K562 (cell line): Measurements from ENCODE around the gene GLUL. TPM values are rescaled to one million over a fixed set of nuclear protein-coding genes. Genes with fewer than 3 reads are reported as not detected.

Source experiments
- ARID4B ChIP-seq: sonication (generic); formaldehyde crosslinking; IDR thresholded peaks from 2 replicates; pipeline ENCODE4 v1.8.0; 2022; ENCODE audit warnings: mild to moderate bottlenecking, missing genetic modification reagents
- CBX5 ChIP-seq: IDR thresholded peaks from 2 replicates; pipeline ENCODE4 v1.6.1; 2014; ENCODE audit warnings: low read depth, borderline replicate concordance
- CHCHD3 ChIP-seq: fragments of 250-450 bp; sonication (Bioruptor Pico); IDR thresholded peaks from 2 replicates; pipeline ENCODE4 v2.1.2; 2022; ENCODE audit warnings: mild to moderate bottlenecking
- CTBP1 ChIP-seq: fragments of 450-650 bp; IDR thresholded peaks from 2 replicates; pipeline ENCODE4 v1.6.1; 2016; ENCODE audit warnings: borderline replicate concordance
- EZH2 ChIP-seq: IDR thresholded peaks from 2 replicates; pipeline ENCODE4 v1.6.1; 2012; ENCODE audit warnings: low read depth, mild to moderate bottlenecking, inconsistent platforms, low read length, borderline replicate concordance
- GABPB1 ChIP-seq: sonication (generic); formaldehyde crosslinking; IDR thresholded peaks from 2 replicates; pipeline ENCODE4 v1.8.0; 2022; ENCODE audit warnings: mild to moderate bottlenecking, missing genetic modification reagents
- HDAC2 ChIP-seq: fragments of 450-650 bp; IDR thresholded peaks from 2 replicates; pipeline ENCODE4 v1.6.1; 2016; ENCODE audit warnings: mild to moderate bottlenecking
- HDAC3 ChIP-seq: fragments of 450-650 bp; IDR thresholded peaks from 2 replicates; pipeline ENCODE4 v1.6.1; 2018; ENCODE audit warnings: borderline replicate concordance, mild to moderate bottlenecking, moderate library complexity; ENCODE audit not compliant: partially characterized antibody
- L3MBTL2 ChIP-seq: fragments of 450-650 bp; IDR thresholded peaks from 2 replicates; pipeline ENCODE4 v1.6.1; 2016; ENCODE audit warnings: mild to moderate bottlenecking, moderate library complexity
- MIER1 ChIP-seq: fragments of 450-650 bp; IDR thresholded peaks from 2 replicates; pipeline ENCODE4 v1.6.1; 2016; ENCODE audit warnings: antibody characterized with exemption, mild to moderate bottlenecking, low read depth
- NCOA2 ChIP-seq, 2 experiments: fragments of 450-650 bp; IDR thresholded peaks; 2 replicates each; pipeline ENCODE4 v1.6.1; 2018; ENCODE audit warnings: mild to moderate bottlenecking in 2 of 2, moderate library complexity in 1 of 2; ENCODE audit not compliant: partially characterized antibody in 2 of 2
- PHB ChIP-seq: fragments of 250-450 bp; sonication (Bioruptor Pico); IDR thresholded peaks from 2 replicates; pipeline ENCODE4 v1.5.0; 2021
- PTRF ChIP-seq: fragments of 450-650 bp; IDR thresholded peaks from 2 replicates; pipeline ENCODE4 v1.6.1; 2016; ENCODE audit warnings: mild to moderate bottlenecking, missing genetic modification characterization, missing compliant biosample characterization
- RBM22 ChIP-seq: fragments of 200-400 bp; formaldehyde crosslinking; IDR thresholded peaks from 2 replicates; pipeline ENCODE4 v1.6.1; 2018; ENCODE audit warnings: low read length, low read depth; ENCODE audit not compliant: poor library complexity, severe bottlenecking
- SNIP1 ChIP-seq: fragments of 450-650 bp; IDR thresholded peaks from 2 replicates; pipeline ENCODE4 v1.7.1; 2017; ENCODE audit warnings: low read depth, mild to moderate bottlenecking
- SOX6 ChIP-seq: fragments of 450-650 bp; IDR thresholded peaks from 2 replicates; pipeline ENCODE4 v1.6.1; 2014; ENCODE audit warnings: mild to moderate bottlenecking
- STAT5B ChIP-seq: fragments of 250-450 bp; sonication (Bioruptor Pico); IDR thresholded peaks from 2 replicates; pipeline ENCODE4 v1.8.0; 2021; ENCODE audit warnings: mild to moderate bottlenecking, inconsistent platforms
- ZNF23 ChIP-seq: fragments of 250-450 bp; sonication (Bioruptor Pico); IDR thresholded peaks from 2 replicates; pipeline ENCODE4 v1.4.0; 2020; ENCODE audit warnings: mild to moderate bottlenecking
- ZNF274 ChIP-seq: IDR thresholded peaks from 2 replicates; pipeline ENCODE4 v1.6.1; 2011; ENCODE audit warnings: low read depth, mild to moderate bottlenecking, low read length, moderate library complexity, borderline replicate concordance
- ZNF592 ChIP-seq: fragments of 450-650 bp; IDR thresholded peaks from 2 replicates; pipeline ENCODE4 v1.6.1; 2017; ENCODE audit warnings: antibody characterized with exemption, mild to moderate bottlenecking
- polyA plus RNA-seq, 8 experiments: library from polyadenylated mRNA; depleted of rRNA in 4 of 8; stranded (reverse) in 5 of 8; unstranded in 3 of 8; fragments of >200 nt; fragmentation: Nextera tagmentation in 2 of 8; fragmentation: Illumina TruSeq in 1 of 8; extraction: Ambion mirVana in 2 of 8; extraction: Trizol in 1 of 8; gene quantifications; 2 replicates each; pipeline versions ENCODE4 v1.2.1 to v1.2.3, GENCODE V29; 2011 to 2014; ENCODE audit warnings: inconsistent platforms in 1 of 8, missing spikeins in 1 of 8
- total RNA-seq, 7 experiments: library from RNA; depleted of rRNA in 6 of 7; stranded (reverse); fragments of >200 nt in 6 of 7; fragmentation: Illumina TruSeq in 2 of 7; extraction: Trizol in 2 of 7; gene quantifications; 2 replicates each; pipeline versions ENCODE4 v1.2.1 to v1.2.3, GENCODE V29; 2011 to 2021; ENCODE audit warnings: low replicate concordance in 1 of 7

Gene GLUL
- total and polyA plus RNA-seq, 9 of the 15 experiments (the other 6 are each of a cell fraction or from before 2014, with no cell fraction given), result 1,088 to 4,222 (median 1,338) TPM

- no peak for TF ChIP-seq NCOA2 (IDR thresholded peaks at IDR 0.05; ENCODE audit: partially characterized antibody in 2 of 2)
- TF ChIP-seq ZNF274, result peak; percentile 56; the same call in 1 of the 2 replicates
- peak; percentile 99 for TF ChIP-seq RBM22
- TF ChIP-seq STAT5B (CRISPR knock-in tag), result no peak
- TF ChIP-seq CHCHD3 (CRISPR knock-in tag), result 0 out of 2 replicates have a peak, but pooled peaks have one; percentile 33
- TF ChIP-seq GABPB1 (CRISPR knock-in tag), result peak; percentile 77
- TF ChIP-seq MIER1, result peak; percentile 55; the same call in 1 of the 2 replicates
- no peak for TF ChIP-seq ZNF23 (CRISPR knock-in tag)
- TF ChIP-seq PHB (CRISPR knock-in tag), result peak; percentile 96
- TF ChIP-seq CBX5, result no peak
- 0 out of 2 replicates have a peak, but pooled peaks have one; percentile 2 for TF ChIP-seq SNIP1
- TF ChIP-seq HDAC3, result no peak
- TF ChIP-seq SOX6, result 0 out of 2 replicates have a peak, but pooled peaks have one; percentile 20
- TF ChIP-seq EZH2, result no peak
- TF ChIP-seq ARID4B (CRISPR knock-in tag), result peak; percentile 98
- peak; percentile 63; the same call in 1 of the 2 replicates for TF ChIP-seq CTBP1
- no peak for TF ChIP-seq HDAC2
- no peak for TF ChIP-seq PTRF (tag)
- TF ChIP-seq L3MBTL2, result peak; percentile 84
- peak; percentile 50; the same call in 1 of the 2 replicates for TF ChIP-seq ZNF592
Observed at GRCh38 chr1:182391362-182392049, at the start of gene GLUL (continued).
